Fibroblast of gingiva (primary cell): Measurements from ENCODE around the gene HGS.
"Not testable (repeated sequence)": the region's sequence is repeated elsewhere in the genome, so short reads cannot be mapped to it uniquely, and the experiment has no call there.

Experiments used
- DNase-seq: peaks from one replicate; pipeline ENCODE4 v3.0.0-alpha.2; 2011; ENCODE audit warnings: low read depth

The HGS gene

GRCh38 chr17:81717049-81717765, 33.4 kb downstream of the HGS start:
- DNase-seq, result no peak

- DNase-seq, result no peak
These were observed 33.9 kb downstream of the HGS start for GRCh38 chr17:81717766-81718089.

DNA sequence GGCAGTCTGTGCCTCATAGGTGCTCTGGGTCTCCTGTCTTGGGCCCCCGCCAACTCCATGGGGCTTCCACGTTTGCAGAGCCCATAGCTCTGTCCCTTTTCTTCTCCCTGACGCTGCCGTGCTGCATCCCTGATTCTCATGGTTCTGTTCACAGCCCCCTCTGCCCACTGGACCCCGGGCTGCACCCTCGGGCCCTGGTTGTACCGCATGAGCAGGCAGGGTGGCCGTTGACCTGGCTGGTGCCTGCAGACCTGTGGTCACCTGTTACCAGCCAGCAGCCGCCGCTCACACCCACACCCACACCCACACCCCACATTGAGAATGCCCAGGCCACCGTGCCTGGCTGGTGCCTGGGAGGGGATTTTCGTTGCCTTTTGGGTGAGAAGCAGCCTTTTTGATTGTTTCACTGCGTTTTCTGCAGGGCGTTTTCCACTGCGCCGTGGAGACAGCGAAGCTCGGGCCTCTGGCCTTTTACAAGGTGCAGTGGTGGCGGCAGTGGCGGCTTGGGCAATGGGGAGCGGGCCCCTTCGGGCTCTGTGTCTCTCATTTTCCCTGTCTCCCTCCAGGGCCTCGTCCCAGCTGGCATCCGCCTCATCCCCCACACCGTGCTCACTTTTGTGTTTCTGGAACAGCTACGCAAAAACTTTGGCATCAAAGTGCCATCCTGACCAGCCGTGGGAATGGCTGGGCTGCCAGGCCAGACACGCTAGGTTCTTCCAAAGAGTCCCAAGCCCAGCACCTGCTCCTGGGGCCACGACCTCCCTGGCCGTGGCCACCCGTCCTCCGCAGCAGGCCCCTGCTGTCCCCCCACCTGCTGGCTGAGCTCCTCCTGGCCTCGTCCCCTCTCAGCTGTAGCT, 35.8 kb downstream of the HGS start:
- DNase-seq, result no peak

DNA sequence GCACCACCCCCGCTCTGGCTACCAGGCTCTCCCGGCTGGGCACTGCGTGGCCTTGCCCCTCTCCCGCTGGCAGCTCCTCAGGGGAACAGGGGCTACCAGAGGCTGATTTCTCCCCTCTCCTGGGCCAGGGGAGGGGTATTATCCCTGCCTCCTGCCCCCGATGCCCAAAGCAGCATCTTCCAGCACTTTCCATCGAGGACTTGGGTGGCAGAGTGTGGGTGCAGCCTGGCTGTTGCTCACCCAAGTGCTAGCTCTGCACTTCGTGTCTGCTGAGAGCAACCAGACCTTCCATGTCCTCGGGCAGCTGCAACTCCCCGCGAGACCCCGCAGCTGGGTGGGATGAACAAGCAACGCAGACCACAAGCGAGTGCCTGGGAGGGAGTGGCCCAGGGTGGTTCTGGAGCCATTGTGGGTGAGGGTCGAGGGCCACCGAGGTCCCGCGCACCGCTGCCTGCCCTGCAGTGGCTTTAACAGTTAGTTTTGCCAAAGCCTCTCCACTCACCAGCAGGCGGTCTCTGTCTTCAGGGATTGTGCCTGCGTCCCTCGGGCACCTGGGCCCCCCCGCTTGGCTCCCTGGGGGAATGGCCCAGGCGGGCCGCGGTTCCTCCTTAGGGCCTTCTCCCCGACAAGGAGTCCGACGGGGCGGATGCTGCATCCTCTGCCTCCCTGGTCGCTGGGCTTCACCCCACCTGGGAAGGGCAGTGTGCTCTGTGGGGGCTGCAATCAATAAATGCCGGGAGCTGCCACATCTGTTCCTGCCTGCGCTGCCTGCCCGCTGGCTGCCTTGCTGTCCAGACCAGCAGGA, 36.7 kb downstream of the HGS start:
- DNase-seq, result no peak

- peak; percentile 40 for DNase-seq
These were observed 38.6 kb downstream of the HGS start for GRCh38 chr17:81722184-81723120.

DNA sequence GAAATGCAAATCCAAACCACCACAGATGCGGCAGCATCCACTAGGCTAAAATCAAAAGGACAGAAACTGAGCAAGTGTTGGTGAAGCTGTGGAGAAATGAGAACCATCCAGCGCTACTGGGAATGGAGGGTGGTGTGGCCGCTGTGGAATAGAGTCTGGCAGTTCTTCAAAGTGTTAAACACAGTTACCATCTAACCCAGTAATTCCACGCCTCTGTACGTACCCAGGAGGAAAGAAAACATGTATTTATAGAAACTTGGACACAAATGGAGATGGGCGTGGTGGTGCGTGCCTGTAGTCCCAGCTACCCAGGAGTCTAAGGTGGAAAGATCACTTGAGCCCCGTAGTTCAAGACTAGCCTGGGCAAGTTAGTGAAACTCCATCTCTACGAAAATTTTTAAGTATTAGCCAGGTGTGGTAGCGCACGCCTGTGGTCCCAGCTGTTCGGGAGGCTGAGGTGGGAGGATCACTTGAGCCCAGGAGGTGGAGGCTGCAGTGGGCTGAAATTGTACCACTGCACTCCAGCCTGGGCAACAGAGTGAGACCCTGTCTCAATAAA, 39.9 kb downstream of the HGS start:
- no peak for DNase-seq

DNA sequence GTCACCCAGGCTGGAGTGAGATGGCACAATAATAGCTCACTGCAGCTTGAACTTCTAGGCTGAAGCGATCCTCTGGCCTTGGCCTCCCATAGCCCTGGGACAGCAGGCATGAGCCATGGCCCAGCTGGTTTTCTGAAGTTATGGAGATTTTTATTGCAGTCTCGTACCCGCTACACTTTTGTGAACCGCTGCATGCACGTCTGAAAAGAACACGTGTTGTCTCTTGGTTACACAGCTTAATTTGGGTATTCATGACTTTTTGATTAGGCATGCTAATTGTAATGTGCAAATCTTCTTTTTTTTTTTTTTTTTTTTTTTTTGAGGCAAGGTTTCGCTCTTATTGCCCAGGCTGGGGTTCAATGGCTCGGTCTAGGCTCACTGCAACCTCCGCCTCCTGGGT, 41.6 kb downstream of the HGS start:
- DNase-seq, result no peak

DNA sequence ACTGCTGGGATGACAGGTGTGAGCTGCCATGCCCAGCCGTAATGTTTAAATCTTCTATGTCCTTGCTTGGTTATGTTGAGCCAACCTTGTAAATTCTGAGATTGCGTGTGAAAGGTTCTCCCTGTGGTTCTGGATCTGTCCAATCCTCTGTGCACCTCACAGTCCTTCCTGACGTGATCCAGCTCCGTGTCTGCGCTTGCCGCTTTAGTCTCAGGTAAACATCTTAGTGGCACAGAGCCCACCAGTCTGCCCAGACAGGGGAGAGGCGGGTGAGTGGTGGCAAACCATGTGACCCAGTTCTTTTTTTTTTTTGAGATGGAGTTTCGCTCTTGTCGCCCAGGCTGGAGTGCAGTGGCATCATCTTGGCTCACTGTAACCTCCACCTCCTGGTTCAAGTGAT, 42.2 kb downstream of the HGS start:
- no peak for DNase-seq

GRCh38 chr17:81727324-81728031, 43.7 kb downstream of the HGS start:
- DNase-seq, result no peak

DNA sequence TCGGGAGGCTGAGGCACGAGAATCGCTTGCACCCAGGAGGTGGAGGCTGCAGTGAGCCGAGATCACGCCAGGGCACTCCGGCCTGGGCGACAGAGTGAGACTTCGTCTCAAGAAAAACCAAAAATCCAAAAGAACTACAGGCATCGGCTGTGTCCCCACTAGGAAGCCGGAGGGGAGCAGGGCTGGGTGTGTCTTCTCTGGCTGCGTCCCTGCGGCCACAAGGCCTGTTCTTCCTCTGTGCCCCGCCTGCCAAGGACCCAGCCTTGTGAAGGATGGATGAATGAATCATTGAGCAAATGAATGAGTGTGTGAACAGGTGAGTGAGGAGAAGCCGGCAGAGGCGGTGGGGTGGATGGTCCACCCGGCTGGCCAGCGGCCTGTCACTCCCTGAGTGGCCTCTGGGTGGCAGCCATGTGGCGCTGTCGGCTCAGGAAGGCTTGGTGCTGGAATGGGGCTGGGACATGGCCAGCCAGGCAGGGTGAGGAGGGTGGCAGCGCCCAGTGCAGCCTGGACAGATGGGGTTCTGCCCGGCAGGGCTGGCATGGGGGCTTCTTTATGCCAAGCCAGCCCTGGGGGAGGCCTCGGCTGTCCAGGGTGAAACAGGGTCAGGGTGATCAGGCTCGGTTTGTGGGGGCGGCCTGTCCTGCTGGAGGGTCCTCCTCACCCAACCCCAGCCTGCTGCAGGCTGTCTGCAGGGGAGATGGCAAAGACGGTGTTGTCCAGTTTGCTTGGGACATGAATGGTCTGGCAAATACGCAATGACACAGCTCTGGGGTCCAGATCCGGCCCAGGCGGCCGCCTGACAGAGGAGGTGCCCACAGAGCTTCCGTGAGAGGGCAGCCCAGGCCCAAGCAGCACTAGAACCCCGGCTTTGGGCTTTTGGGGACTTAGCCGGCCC, 49.9 kb downstream of the HGS start:
- peak; percentile 56 for DNase-seq

DNA sequence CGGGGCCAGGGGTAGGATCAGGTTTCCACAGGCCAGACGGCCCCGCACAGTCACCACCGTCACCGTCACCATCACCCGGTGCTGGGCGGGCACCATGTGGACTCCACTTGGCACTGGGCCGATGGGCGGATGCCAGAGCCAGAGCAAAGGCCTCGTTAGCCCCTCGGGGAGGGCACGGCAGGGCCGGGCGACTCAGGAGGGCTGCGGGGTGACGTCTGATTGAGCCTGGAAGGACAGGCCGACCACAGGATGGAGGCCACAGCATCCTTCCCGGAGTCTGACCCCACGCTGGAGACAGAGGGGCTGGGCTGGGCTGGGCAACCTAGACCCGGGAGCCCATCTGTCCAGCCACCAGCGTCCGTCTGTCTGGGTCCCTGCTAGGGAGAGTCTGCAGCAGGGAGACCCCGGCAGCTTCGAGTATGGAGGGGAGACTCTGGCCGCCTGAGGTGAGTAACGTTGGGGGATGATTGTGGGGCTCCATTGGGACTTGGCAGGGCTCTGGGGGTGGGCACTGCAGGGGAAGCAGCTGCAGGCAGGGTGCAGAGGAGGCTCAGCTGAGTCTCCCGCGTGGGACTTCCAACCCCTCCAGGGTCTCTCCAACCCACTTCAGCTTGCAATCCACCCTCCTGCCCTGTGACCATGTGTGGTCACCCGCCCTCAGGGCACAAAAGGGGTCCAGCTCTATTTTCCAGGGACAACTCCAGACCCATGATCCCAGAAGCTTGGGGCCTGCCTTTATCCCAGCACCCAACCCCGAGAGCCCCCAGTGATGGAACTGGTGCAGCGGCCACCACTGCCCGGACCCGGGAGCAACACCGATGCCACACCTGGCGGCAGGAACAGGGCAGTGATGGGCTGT, 50.8 kb downstream of the HGS start:
- DNase-seq, result no peak

- DNase-seq, result no peak
These were observed 51.7 kb downstream of the HGS start for GRCh38 chr17:81735264-81736102.

- DNase-seq, result no peak
These were observed 54.4 kb downstream of the HGS start for GRCh38 chr17:81737947-81738800.

DNA sequence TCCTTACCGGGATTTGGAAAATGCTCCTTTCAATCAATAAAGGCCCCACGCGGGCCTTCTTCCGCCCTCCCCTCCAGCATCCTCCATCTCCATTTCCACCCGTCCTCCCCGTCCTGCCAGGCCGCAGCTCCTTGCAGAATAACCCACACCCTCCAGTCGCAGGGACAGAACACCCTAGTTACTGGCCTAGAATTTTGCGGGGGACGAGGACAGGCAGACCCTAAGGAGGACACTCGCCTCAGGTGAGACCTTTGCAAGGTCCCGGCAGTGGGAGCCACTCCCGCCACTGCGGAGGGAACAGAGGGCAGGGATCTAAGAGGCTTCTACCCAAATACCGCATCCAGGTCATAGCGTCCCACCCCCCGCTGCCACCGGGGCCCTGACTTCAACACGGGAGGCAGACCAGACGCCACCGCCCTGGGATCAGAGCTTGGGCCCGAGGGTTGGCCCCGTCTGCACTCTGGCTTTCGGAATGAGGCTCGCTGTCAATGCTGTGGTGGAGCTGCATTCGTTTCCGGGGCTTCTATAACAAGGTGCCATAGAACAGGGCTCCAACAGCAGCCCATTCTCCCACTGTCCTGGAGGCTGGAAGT, 55.1 kb downstream of the HGS start:
- DNase-seq, result no peak

DNA sequence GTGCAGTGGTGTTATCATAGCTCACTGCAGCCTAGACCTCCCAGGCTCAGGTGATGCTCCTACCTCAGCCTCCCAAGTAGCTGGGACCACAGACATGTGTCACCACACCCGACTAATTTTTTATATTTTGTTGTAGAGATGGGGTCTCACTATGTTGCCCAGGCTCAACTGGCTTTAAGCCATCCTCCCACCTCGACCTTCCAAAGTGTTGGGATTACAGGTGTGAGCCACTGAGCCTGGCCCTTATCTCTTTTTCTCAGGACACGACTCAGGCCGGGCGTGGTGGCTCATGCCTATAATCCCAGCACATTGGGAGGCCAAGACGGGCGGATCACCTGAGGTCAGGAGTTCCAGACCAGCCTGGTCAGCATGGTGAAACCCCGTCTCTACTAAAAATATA, 55.8 kb downstream of the HGS start:
- not testable (repeated sequence) for DNase-seq

DNA sequence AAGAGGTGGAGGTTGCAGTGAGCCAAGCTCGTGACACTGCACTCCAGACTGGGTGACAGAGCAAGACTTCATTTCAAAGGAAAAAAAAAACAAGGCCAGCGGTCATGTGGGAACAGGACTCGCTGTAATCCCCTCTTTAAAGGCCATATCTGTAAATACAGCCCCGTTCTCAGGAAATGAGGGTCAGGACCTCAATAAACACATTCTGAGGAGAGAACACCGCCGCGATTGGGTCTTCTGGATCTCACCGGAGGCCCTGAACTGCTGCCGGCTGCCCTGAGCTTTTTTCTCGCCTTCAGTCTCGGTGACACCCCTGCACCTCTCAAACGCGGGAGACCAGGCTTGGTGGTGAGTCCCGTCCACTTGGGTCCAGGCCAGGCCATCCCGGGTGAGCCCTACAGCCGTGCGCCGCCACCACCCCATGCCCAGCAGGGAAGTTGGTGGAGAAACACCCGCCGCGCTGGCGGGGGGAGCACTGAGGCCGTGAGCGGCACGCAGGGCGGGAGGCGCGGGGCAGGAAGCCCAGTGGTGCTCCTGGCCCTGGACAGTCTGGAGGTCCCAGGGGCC, 56.7 kb downstream of the HGS start:
- DNase-seq, result no peak
